GM13977 (cell line): Measurements from ENCODE around the gene RCAN2.

Experiments
- DNase-seq: peaks from one replicate; pipeline ENCODE4 v3.0.0; 2012; ENCODE audit warnings: low spot score
- CTCF ChIP-seq: IDR thresholded peaks from 2 replicates; pipeline ENCODE4 v1.5.1; 2012; ENCODE audit warnings: mild to moderate bottlenecking, control low read depth; ENCODE audit not compliant: insufficient read depth; ENCODE audit errors: extremely low read depth, missing control alignments
- in situ Hi-C: fragments of 300-500 bp; cut with MboI; formaldehyde crosslinking; loops from one replicate; pipeline ENCODE4 v1.12.0; 2022; ENCODE audit warnings: low sequenced_read_pairs, low pct_unique_long_range_greater_than_20kb, mixed read lengths, inconsistent platforms; ENCODE audit not compliant: unreplicated experiment

The RCAN2 gene

DNA sequence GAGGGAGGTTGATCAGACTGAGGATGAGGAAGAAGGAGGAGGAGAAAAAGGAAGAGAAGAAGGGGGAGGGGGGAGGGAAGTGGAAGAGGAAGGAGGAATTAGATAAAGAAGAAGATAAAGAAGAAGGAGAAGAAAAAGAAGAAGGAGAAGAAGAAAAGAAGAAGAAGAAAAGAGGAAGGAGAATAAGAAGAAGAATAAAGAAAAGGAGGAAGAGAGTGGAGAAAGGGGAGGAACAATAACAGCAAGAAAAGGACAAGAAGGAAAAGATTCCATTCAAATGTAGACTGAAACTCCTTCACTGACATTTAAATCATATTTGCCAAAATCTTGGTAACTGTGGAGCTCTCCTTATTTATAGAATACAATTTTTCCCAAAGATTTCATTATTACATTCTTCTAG is 34.3 kb upstream of the RCAN2 start:
- DNase-seq: no peak
- TF ChIP-seq CTCF: no peak
- in situ Hi-C loops: no loop called here

DNA sequence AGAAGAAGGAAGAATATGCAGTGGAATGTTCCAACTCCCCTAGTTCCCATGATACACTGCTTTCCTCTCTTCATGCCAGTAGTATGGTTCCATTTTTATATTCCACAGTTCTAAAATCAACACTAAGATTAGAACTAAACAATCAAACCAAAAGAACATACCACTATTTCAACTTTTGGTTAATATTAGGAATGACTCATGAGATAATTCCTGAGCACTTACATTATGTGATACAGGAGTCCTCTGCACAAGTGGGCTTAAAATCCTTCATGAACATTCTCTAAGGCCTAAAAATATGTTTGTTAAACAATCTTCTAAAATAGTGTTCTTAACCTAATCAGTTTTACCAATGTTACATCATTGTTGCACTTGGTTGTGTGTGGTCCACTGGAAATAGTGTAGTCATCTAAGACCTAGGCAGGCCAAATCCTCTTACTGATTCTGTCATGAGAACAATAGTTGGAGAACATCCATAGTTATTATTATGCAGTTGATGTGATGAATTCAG is 30.3 kb upstream of the RCAN2 start:
- in situ Hi-C loops: no loop called here
- DNase-seq: no peak

DNA sequence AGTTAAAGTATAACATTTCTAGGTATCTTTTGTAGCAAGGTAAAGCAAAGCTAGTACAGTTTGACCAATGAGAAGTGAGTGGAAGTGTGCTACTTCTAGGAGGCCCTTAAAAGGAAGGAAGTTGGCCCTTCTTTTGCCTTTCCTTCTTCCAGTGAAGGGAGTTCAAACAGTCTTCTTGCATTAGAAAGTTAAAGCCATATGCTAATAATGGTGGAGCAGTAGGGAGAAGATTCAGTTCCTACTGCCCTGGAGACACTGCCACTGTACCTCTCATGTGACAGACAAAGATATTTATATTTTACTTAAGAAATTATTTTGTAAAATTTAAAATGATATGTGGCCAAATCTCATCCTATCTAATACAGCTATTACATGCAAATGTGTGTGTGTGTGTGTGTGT is 26.0 kb upstream of the RCAN2 start:
- DNase-seq: no peak
- in situ Hi-C loops: no loop called here
- no peak for TF ChIP-seq CTCF

More for the DNA sequence above, 30.3 kb upstream of the RCAN2 start:
- TF ChIP-seq CTCF: no peak

- no peak for DNase-seq
- in situ Hi-C loops: no loop called here
- no peak for TF ChIP-seq CTCF
Measured at GRCh38 chr6:46513533-46513932, 22.3 kb upstream of the RCAN2 start.

DNA sequence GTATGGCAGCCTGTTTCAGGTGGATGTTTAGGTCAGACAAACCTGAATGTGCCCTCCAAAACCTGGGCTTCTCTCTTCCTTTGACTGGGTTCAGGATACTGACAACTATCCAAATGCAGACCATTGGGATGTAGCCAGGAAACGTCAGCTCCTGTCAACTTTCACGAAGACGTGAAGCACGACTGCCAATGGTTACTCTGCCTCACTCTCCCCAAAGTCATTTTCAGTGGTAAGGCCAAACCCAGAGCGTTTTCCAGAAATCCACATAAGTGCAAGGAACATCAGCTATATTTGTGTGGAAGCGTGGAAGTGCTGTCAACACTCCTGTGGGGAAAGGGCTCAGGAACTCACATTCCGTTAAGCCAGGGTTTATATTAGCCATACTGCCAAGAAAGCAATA is 20.1 kb upstream of the RCAN2 start:
- TF ChIP-seq CTCF: no peak
- in situ Hi-C loops: no loop called here
- DNase-seq: no peak

- TF ChIP-seq CTCF: no peak
- in situ Hi-C loops: no loop called here
- no peak for DNase-seq
Measured at GRCh38 chr6:46510651-46511050, 19.4 kb upstream of the RCAN2 start.

- in situ Hi-C loops: no loop called here
- no peak for DNase-seq
- no peak for TF ChIP-seq CTCF
Measured at GRCh38 chr6:46509981-46510510, 18.8 kb upstream of the RCAN2 start.
